Common myeloid progenitor, CD34-positive (primary cell): ENCODE results near the gene BBS2.

Experiments
- CTCF ChIA-PET: fragments of 350-600 bp; sonication (Branson Sonifier 250); formaldehyde crosslinking; loops from one replicate; lab custom pipeline; 2021; ENCODE audit warnings: antibody characterized with exemption; lab: Charles Lee
- POLR2A ChIA-PET: fragments of 350-600 bp; sonication (Branson Sonifier 250); formaldehyde crosslinking; loops from one replicate; lab custom pipeline; 2021; ENCODE audit warnings: antibody characterized with exemption; lab: Charles Lee
- DNase-seq, 3 donors: peaks; one replicate each; pipeline versions ENCODE4 v3.0.0 to v3.0.0-alpha.2; 2013
- H3K27ac ChIP-seq, 2 experiments: 1 replicate in 1 of 2; 2 replicates in 1 of 2; pipeline ENCODE4 v1.7.0; 2013; ENCODE audit warnings: inconsistent platforms in 2 of 2, low read length in 2 of 2, mild to moderate bottlenecking in 2 of 2, low read depth in 1 of 2, moderate library complexity in 1 of 2; ENCODE audit not compliant: severe bottlenecking in 2 of 2, insufficient read depth in 1 of 2, poor library complexity in 1 of 2
- H3K27me3 ChIP-seq, 5 experiments: replicated peaks in 2 of 5; 1 replicate in 3 of 5; 2 replicates in 2 of 5; pipeline versions ENCODE4 v1.6.1 to v1.7.0; 2013; ENCODE audit warnings: low read length in 4 of 5, mild to moderate bottlenecking in 2 of 5, moderate library complexity in 2 of 5, inconsistent platforms in 1 of 5; ENCODE audit not compliant: insufficient read depth in 5 of 5, control insufficient read depth in 4 of 5
- H3K36me3 ChIP-seq, 4 experiments: 1 replicate in 2 of 4; 2 replicates in 2 of 4; pipeline versions ENCODE4 v1.6.1 to v1.7.0; 2013; ENCODE audit warnings: low read length in 3 of 4, control low read depth in 1 of 4, mild to moderate bottlenecking in 1 of 4; ENCODE audit not compliant: control insufficient read depth in 4 of 4, insufficient read depth in 4 of 4
- H3K4me1 ChIP-seq, 4 experiments: 1 replicate in 3 of 4; 2 replicates in 1 of 4; pipeline versions ENCODE4 v1.6.1 to v1.7.1; 2013; ENCODE audit warnings: low read length in 3 of 4, mild to moderate bottlenecking in 3 of 4, control low read depth in 1 of 4, inconsistent platforms in 1 of 4, moderate library complexity in 1 of 4; ENCODE audit not compliant: control insufficient read depth in 4 of 4, insufficient read depth in 4 of 4; ENCODE audit errors: control extremely low read depth in 1 of 4
- H3K4me3 ChIP-seq, 7 experiments: 1 replicate in 4 of 7; 2 replicates in 3 of 7; pipeline versions ENCODE4 v1.5.1 to v1.7.0; 2013; ENCODE audit warnings: mild to moderate bottlenecking in 7 of 7, low read length in 6 of 7, moderate library complexity in 6 of 7, inconsistent platforms in 2 of 7, low read depth in 2 of 7, control low read depth in 1 of 7; ENCODE audit not compliant: insufficient read depth in 4 of 7, control insufficient read depth in 1 of 7; ENCODE audit errors: extremely low read depth in 1 of 7
- H3K9me3 ChIP-seq, 5 experiments: 1 replicate in 4 of 5; 2 replicates in 1 of 5; pipeline versions ENCODE4 v1.6.1 to v1.7.1; 2013; ENCODE audit warnings: low read length in 4 of 5, mild to moderate bottlenecking in 2 of 5, inconsistent platforms in 1 of 5, low read depth in 1 of 5, moderate library complexity in 1 of 5; ENCODE audit not compliant: control insufficient read depth in 4 of 5, insufficient read depth in 2 of 5; ENCODE audit errors: control extremely low read depth in 1 of 5
- WGBS: methylation state at CpG from one replicate; pipeline ENCODE4 v1.1.5; 2013; ENCODE audit not compliant: insufficient coverage; 5-methylcytosine and 5-hydroxymethylcytosine counted together

The BBS2 gene

DNA sequence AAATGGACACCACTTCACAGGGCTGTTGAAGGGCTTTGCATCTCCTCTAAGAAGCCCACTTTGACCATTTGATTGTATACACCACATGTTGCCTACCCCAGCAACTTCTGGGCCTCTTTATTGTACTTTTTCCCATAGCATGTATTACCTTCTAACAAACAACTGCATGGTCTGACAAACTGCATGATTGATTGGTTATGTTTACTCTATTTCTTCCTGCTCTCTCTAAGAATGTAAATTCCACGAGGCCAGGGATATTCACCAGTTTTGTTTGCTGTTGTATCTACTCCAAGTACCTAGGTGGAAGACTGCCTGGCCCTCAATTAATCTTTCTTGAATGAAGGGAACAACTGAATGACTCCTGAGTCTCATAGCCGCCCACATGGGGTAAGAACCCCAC lies 22.2 kb upstream of the BBS2 start:
- POLR2A ChIA-PET: no interaction called here
- peaks cover 0 to 3% (median 0%) of the 10 kb centered on the region in 5 experiments for H3K27me3 ChIP-seq
- peaks cover 0 to under 1% (median 0%) of the 10 kb centered on the region in 4 experiments for H3K4me1 ChIP-seq
- no peak overlapping the region for H3K27ac ChIP-seq
- CTCF ChIA-PET: no interaction called here
- no peak for DNase-seq
- no peaks in the 10 kb centered on the region for H3K36me3 ChIP-seq
- WGBS: 67% methylated on average over 1 of the region's 2 CpGs
- H3K9me3 ChIP-seq: no peaks in the 10 kb centered on the region
- H3K4me3 ChIP-seq: no peak overlapping the region

DNA sequence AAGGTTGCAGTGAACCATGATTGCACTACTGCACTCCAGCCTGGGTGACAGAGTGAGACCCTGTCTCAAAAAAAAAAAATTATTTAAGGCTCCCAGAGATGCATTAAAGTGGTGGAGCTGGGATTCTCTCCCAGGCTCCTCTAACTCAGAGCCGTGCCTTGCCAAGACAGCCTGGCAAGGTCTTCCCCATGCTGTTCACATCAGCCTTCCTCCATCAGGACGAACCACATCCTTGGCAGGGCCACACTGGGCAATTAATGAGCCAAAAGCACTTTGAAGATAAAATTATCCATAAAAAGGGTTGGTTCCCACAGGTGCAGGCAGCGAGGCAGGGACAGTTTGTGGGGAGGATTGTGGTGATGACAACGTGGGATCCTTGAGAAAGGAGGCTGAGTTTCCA lies 19.8 kb upstream of the BBS2 start:
- H3K9me3 ChIP-seq: no peaks in the 10 kb centered on the region
- no peaks in the 10 kb centered on the region for H3K36me3 ChIP-seq
- 100% methylated on average over 1 of the region's 4 CpGs for WGBS
- CTCF ChIA-PET: interaction anchor here (0.6 kb wide), 1 partner anchor 8 kb away, joined by 3 read pairs; no protein-coding TSS in a partner anchor
- no peaks in the 10 kb centered on the region for H3K4me1 ChIP-seq
- peaks cover 0 to 8% (median 4%) of the 10 kb centered on the region in 5 experiments for H3K27me3 ChIP-seq
- H3K4me3 ChIP-seq: no peak overlapping the region
- DNase-seq: no peak
- H3K27ac ChIP-seq: no peak overlapping the region
- POLR2A ChIA-PET: no interaction called here

DNA sequence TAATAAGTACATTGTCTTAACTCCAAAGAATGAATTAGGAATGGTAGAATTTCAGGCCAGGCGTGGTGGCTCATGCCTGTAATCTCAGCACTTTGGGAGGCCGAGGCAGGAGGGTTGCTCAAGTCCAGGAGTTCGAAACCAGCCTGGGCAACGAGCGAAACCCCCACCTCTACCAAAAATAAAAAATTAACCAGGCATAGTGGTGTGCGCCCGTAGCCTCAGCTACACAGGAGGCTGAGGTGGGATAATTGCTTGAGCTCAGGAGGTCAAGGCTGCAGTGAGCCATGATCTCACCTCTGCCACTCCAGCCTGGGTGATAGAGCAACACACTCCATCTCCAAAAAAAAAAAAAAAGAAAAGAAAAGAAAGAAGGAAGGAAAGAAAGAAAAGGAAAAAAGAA lies 18.5 kb upstream of the BBS2 start:
- Histone ChIP-seq H3K27me3 (peaks cover 0 to 8% (median 5%) of the 10 kb centered on the region in 5 experiments), H3K9me3 (no peaks in the 10 kb centered on the region), H3K4me3 (no peak overlapping the region), H3K27ac (no peak overlapping the region), H3K36me3 (no peaks in the 10 kb centered on the region), H3K4me1 (no peaks in the 10 kb centered on the region)
- 100% methylated on average over 1 of the region's 7 CpGs for whole genome bisulfite sequencing
- DNase-seq: no peak
- ChIA-PET POLR2A (no interaction called here), CTCF (interaction anchor here (0.9 kb wide), 1 partner anchor 38 kb away, joined by 3 read pairs; no protein-coding TSS in a partner anchor)

DNA sequence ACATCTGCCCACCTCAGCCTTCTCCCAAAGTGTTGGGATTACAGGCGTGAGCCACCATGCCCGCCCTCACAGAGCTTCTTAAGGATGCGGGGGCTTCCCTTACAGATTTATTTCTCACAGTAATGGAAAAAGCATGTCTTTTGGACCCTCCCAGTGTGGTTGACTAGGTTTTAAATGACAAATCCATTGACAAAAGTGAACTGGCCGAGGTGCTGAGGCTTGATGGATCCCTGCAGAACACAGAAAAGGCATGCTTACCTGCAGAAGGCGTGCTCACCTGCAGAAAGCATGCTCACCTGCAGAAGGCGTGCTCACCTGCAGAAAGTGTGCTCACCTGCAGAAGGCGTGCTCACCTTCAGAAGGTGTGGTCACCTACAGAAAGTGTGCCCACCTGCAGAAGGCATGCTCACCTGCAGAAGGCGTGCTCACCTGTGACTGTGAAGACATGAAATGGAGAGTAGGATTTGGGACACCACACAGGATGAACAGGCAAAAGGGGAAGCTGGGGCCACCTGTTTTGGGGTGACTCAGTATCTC lies 15.1 kb upstream of the BBS2 start:
- H3K36me3 ChIP-seq: no peaks in the 10 kb centered on the region
- WGBS: 92% methylated on average over 6 of the region's 8 CpGs
- no peaks in the 10 kb centered on the region for H3K4me1 ChIP-seq
- DNase-seq: no peak
- H3K9me3 ChIP-seq: no peaks in the 10 kb centered on the region
- H3K27ac ChIP-seq: no peak overlapping the region
- POLR2A ChIA-PET: no interaction called here
- CTCF ChIA-PET: no interaction called here
- no peak overlapping the region for H3K4me3 ChIP-seq
- peaks cover 0 to 8% (median 5%) of the 10 kb centered on the region in 5 experiments for H3K27me3 ChIP-seq

DNA sequence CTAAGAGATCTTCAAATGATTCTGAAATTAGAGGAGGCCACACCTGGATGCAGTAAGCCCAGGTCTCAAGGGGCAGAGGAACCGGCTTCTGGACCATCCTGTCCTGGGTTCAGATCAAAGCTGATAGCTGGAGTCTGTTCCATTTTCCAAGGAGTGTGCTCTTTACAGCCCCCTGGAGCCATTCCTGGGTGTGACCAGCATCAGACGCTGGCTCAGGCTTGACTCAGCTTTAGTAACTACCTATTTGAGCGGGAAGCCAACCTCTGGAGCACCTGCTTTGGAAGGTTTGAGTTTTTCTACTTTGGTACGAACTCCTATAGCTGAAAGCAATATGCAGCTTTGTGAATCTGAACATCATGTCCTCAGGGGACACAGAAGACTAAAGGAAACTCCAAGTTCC lies 12.9 kb upstream of the BBS2 start:
- WGBS: 87% methylated on average over 4 of the region's 4 CpGs
- no peaks in the 10 kb centered on the region for H3K9me3 ChIP-seq
- H3K27me3 ChIP-seq: peaks cover 0 to 8% (median 2%) of the 10 kb centered on the region in 5 experiments
- DNase-seq: no peak
- no peak overlapping the region for H3K4me3 ChIP-seq
- no peak overlapping the region for H3K27ac ChIP-seq
- no peaks in the 10 kb centered on the region for H3K4me1 ChIP-seq
- no peaks in the 10 kb centered on the region for H3K36me3 ChIP-seq
- POLR2A ChIA-PET: no interaction called here
- CTCF ChIA-PET: no interaction called here

DNA sequence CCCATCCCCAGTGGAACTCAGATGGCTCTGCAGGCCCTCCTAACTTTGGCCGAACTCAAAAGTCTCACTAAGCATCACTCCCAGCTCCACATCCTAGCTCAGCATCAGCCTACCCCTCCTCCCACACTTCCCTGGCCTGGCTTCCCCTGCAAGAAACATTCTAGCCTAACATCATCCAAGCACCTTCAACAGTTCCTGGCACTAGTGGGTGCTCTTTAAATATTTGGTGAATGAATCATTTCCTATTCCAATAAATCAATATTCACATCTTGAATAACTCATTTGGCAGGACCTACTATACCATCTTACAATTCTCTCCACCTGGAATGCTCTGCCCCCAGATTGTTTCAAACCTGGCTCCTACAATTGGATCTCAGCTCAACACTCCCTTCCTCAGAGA lies 11.0 kb upstream of the BBS2 start:
- POLR2A ChIA-PET: no interaction called here
- Histone ChIP-seq H3K4me3 (no peak overlapping the region), H3K36me3 (no peaks in the 10 kb centered on the region), H3K27ac (no peak overlapping the region), H3K4me1 (no peaks in the 10 kb centered on the region), H3K9me3 (no peaks in the 10 kb centered on the region), H3K27me3 (peaks cover 0 to 6% (median 3%) of the 10 kb centered on the region in 5 experiments)
- no peak for DNase-seq
- no CpG with 5 or more reads among the region's 1 CpG for WGBS
- CTCF ChIA-PET: interaction anchor here (0.8 to 1.4 kb wide), 3 partner anchors 10 to 73 kb away, joined by 3 to 6 read pairs (median 3); no protein-coding TSS in a partner anchor

DNA sequence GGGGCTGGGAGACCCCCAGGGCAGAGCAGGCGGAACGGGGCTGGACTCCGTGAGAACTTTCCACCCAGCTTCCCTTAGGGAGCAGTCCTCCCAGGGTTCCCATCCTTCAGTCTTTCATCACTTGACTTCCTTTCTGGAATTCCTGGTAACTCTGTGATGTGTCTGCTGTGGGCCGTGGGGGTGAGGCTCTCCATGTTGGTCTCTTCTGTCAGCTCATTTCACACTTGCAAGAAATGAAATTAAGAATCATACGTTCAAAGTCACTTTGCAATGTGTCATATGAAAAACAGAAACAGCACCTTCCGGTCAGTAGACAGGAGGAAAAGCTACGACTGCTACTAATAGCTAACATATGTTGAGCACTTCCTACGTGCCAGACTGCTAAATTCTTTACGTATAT lies 5.4 kb upstream of the BBS2 start:
- Histone ChIP-seq H3K36me3 (no peaks in the 10 kb centered on the region), H3K9me3 (no peaks in the 10 kb centered on the region), H3K27ac (no peak overlapping the region), H3K4me3 (no peak overlapping the region), H3K4me1 (peaks cover 3 to 6% (median 4%) of the 10 kb centered on the region in 4 experiments), H3K27me3 (peaks cover 0 to 4% (median 0%) of the 10 kb centered on the region in 5 experiments)
- ChIA-PET POLR2A (no interaction called here), CTCF (no interaction called here)
- no peak for DNase-seq
- 95% methylated on average over 4 of the region's 9 CpGs for WGBS
